GM10847 (cell line): ENCODE data around the gene EMC10.

Experiments
- POLR2A ChIP-seq: IDR thresholded peaks from 2 replicates; pipeline ENCODE4 v1.6.1; 2011; ENCODE audit not compliant: insufficient read length; ENCODE audit errors: extremely low read depth

The EMC10 gene

GRCh38 chr19:50464348-50464747, 12.0 kb upstream of the EMC10 start:
- TF ChIP-seq POLR2A, result no peak

- TF ChIP-seq POLR2A, result no peak
Measured at GRCh38 chr19:50465000-50465399, 11.3 kb upstream of the EMC10 start.

GRCh38 chr19:50465986-50466705, 10.2 kb upstream of the EMC10 start:
- TF ChIP-seq POLR2A, result no peak

- TF ChIP-seq POLR2A, result no peak
Measured at GRCh38 chr19:50466706-50467039, 9.6 kb upstream of the EMC10 start.

GRCh38 chr19:50467566-50467965, 8.7 kb upstream of the EMC10 start:
- no peak for TF ChIP-seq POLR2A

- no peak for TF ChIP-seq POLR2A
Measured at GRCh38 chr19:50468818-50469217, 7.5 kb upstream of the EMC10 start.

GRCh38 chr19:50475101-50475568, 1.2 kb upstream of the EMC10 start:
- no peak for TF ChIP-seq POLR2A

- no peak for TF ChIP-seq POLR2A
Measured at GRCh38 chr19:50475736-50476223, 527 bp upstream of the EMC10 start.

GRCh38 chr19:50476907-50477238, 566 bp downstream of the EMC10 start:
- no peak for TF ChIP-seq POLR2A

GRCh38 chr19:50477751-50478515, 1.6 kb downstream of the EMC10 start:
- no peak for TF ChIP-seq POLR2A

- TF ChIP-seq POLR2A, result no peak
Measured at GRCh38 chr19:50478901-50479715, 2.8 kb downstream of the EMC10 start.

GRCh38 chr19:50479761-50480251, 3.5 kb downstream of the EMC10 start:
- TF ChIP-seq POLR2A, result no peak

- no peak for TF ChIP-seq POLR2A
Measured at GRCh38 chr19:50480281-50481111, 4.2 kb downstream of the EMC10 start.

- TF ChIP-seq POLR2A, result no peak
Measured at GRCh38 chr19:50481351-50482149, 5.2 kb downstream of the EMC10 start.
